ENCODE measurements around the gene PPM1N.
"Not testable (repeated sequence)": the region's sequence is repeated elsewhere in the genome, so short reads cannot be mapped to it uniquely, and the experiment has no call there.

The PPM1N gene

GRCh38 chr19:45507872-45508416 lies 9.7 kb downstream of the PPM1N start:
- Mint-ChIP-seq H3K4me1 (ENCODE audit: low read depth) (peaks cover 52% of the 10 kb centered on the region), H3K36me3 (peaks cover 3% of the 10 kb centered on the region), H3K27ac (peak overlapping the region; percentile 50)

GRCh38 chr19:45508417-45508860 lies 10.2 kb downstream of the PPM1N start:
- Mint-ChIP-seq H3K4me3 (peak overlapping the region; percentile 90), H3K9me3 (ENCODE audit: low read depth) (no peaks in the 10 kb centered on the region), H3K4me1 (ENCODE audit: low read depth) (peaks cover 56% of the 10 kb centered on the region), H3K27ac (no peak overlapping the region), H3K36me3 (peaks cover 3% of the 10 kb centered on the region), H3K27me3 (no peaks in the 10 kb centered on the region)

More at GRCh38 chr19:45507872-45508416, 9.7 kb downstream of the PPM1N start:
- Mint-ChIP-seq H3K4me3 (peak overlapping the region; percentile 90), H3K27me3 (no peaks in the 10 kb centered on the region), H3K9me3 (ENCODE audit: low read depth) (no peaks in the 10 kb centered on the region)

DNA sequence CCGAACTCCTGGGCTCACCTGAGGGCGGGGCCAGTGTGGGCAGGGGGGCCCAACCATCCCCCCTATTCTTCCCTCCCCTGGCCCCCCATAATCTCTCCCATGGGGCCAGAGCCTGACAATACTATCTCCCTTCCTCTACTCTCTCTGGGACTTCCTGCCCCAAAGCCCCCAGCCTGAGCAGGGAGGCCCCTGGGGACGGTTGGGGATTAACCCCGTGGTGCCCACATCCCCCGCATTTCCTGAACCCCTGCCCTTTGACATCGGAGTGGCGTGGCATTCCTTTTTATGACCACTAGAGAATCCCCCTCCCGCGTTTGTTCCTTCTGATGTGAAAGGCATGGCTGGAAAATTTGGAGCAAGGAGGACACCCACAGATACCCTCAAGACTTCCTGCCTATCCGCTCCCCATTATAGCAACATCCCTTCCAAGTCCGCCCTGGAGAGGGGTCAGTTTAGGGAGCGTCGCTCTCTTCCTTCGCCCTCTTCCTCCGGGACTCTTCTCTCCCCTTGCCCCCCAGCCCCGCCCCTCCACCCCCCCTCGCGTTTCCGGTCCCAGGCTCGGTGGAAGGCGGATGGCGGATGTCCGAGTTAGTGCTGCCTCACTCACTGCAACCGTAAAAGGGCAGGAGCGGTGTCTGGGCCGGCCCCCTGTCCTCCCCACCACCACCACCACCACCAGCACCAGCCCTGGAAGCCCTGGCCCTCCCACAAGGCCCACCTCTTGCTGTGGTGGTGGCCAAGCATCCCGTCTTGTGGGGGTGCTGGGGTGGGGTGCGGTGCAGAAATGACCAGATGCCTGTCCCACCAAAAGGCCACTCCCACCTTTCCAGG lies 10.8 kb downstream of the PPM1N start:
- peaks cover 3% of the 10 kb centered on the region for H3K36me3 Mint-ChIP-seq
- H3K9me3 Mint-ChIP-seq (ENCODE audit: low read depth), result no peaks in the 10 kb centered on the region
- H3K4me1 Mint-ChIP-seq (ENCODE audit: low read depth), result peaks cover 59% of the 10 kb centered on the region
- peak overlapping the region; percentile 89 for H3K27ac Mint-ChIP-seq
- peak overlapping the region; percentile 90 for H3K4me3 Mint-ChIP-seq
- no peaks in the 10 kb centered on the region for H3K27me3 Mint-ChIP-seq

- Mint-ChIP-seq H3K27me3 (no peaks in the 10 kb centered on the region), H3K9me3 (ENCODE audit: low read depth) (no peaks in the 10 kb centered on the region), H3K4me1 (ENCODE audit: low read depth) (peaks cover 62% of the 10 kb centered on the region), H3K36me3 (peaks cover 3% of the 10 kb centered on the region), H3K4me3 (peak overlapping the region; percentile 90), H3K27ac (peak overlapping the region; percentile 89)
These were observed 11.4 kb downstream of the PPM1N start for GRCh38 chr19:45509692-45510015.

GRCh38 chr19:45510352-45510751 lies 12.1 kb downstream of the PPM1N start:
- Mint-ChIP-seq H3K4me3 (peak overlapping the region; percentile 90), H3K4me1 (ENCODE audit: low read depth) (peaks cover 64% of the 10 kb centered on the region), H3K27ac (peak overlapping the region; percentile 41)
- H3K27me3 Mint-ChIP-seq; H3K36me3 Mint-ChIP-seq; H3K9me3 Mint-ChIP-seq (ENCODE audit: low read depth): not testable (repeated sequence)

DNA sequence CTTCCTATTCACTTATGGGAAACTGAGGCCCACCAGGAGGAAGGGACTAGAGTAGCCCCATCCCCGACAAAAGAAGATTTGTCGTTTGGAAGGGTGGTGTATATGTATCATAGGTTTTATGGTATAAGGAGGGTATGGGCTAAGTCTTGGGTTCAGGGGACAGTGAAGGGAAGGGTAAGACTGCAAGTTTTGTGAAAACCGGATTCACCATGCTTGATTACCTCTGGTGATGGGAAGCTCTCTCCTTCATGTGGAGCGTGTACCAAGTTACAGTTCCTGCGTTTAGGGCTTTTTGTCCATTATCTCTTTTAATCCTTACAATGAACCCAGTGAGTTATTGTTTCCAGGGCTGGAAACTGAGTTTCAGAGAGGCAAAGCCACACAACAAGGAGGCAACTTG lies 12.8 kb downstream of the PPM1N start:
- H3K27me3 Mint-ChIP-seq, result no peaks in the 10 kb centered on the region
- H3K9me3 Mint-ChIP-seq (ENCODE audit: low read depth), result no peaks in the 10 kb centered on the region

DNA sequence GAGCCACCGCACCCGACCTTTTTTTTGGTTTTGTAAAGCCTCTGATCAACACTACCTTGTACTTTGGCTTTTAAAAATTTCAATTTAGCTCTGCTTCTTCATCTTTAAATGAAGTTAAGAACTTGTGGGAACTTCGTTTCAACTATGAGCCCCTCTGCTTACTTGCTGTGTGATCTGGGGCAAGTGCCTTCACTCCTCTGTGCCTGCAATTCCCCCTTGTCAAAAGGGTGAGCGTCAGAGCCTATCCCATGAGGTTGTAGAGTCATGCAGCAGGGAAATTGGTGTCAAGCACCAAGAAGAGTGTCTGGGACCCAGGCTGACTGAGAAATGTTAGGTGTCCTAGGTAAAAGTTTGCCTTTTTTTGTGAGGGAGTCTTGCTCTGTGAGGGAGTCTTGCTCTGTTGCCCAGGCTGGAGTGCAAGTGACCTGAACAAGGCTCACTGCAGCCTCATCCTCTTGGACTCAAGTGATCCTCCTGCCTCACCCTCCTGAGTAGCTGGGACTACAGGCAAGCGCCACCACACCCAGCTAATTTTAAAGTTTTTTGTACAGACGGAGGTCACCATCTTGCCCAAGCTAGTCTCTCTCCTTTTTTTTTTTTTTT lies 14.7 kb downstream of the PPM1N start:
- Mint-ChIP-seq H3K4me3 (no peak overlapping the region), H3K36me3 (peaks cover 3% of the 10 kb centered on the region), H3K27me3 (no peaks in the 10 kb centered on the region), H3K4me1 (ENCODE audit: low read depth) (peaks cover 62% of the 10 kb centered on the region), H3K9me3 (ENCODE audit: low read depth) (no peaks in the 10 kb centered on the region), H3K27ac (peak overlapping the region; percentile 73)

More for the DNA sequence above, 12.8 kb downstream of the PPM1N start:
- H3K27ac Mint-ChIP-seq, result peak overlapping the region; percentile 54
- peaks cover 3% of the 10 kb centered on the region for H3K36me3 Mint-ChIP-seq
- H3K4me3 Mint-ChIP-seq, result peak overlapping the region; percentile 66
- H3K4me1 Mint-ChIP-seq (ENCODE audit: low read depth), result peaks cover 63% of the 10 kb centered on the region

DNA sequence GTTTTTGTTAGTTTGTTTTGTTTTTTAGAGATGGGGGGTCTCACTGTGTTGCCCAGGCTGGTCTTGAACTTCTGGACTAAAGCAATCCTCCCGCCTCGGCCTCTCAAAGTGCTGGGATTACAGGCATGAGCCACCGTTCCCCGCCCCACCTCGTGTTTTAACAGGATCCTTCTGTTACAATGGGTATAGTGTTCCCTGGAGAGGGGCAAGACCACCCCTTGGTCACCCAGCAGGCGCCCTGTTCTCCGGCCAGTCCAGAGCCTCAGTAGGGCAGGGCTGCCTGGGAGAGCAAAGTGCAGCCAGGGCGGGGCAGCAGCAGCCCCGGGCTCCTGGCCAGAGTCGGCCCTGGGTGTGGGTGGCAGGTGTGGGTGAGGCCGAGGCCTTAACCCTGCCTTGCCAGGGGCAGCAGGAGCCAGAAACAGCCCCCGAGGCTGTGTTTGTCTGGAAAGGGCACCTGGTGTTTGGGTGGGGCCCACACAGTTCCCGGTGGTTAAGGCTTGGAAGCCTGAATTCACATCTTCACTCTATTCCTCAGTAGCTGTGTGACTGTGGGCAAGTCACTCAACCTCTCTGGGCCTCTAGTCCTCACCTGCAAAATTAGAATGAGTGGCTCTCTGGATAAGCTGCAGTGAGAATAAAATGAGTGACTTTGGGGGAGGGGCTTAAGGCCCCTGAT lies 16.3 kb downstream of the PPM1N start:
- peaks cover 3% of the 10 kb centered on the region for H3K36me3 Mint-ChIP-seq
- H3K9me3 Mint-ChIP-seq (ENCODE audit: low read depth), result no peaks in the 10 kb centered on the region
- peaks cover 58% of the 10 kb centered on the region for H3K4me1 Mint-ChIP-seq (ENCODE audit: low read depth)
- peak overlapping the region; percentile 96 for H3K27ac Mint-ChIP-seq
- H3K27me3 Mint-ChIP-seq, result no peaks in the 10 kb centered on the region
- peak overlapping the region; percentile 47 for H3K4me3 Mint-ChIP-seq

- H3K36me3 Mint-ChIP-seq, result peaks cover 3% of the 10 kb centered on the region
- H3K27ac Mint-ChIP-seq, result peak overlapping the region; percentile 87
- H3K4me1 Mint-ChIP-seq (ENCODE audit: low read depth), result peaks cover 52% of the 10 kb centered on the region
- H3K9me3 Mint-ChIP-seq (ENCODE audit: low read depth), result no peaks in the 10 kb centered on the region
- peak overlapping the region; percentile 47 for H3K4me3 Mint-ChIP-seq
- no peaks in the 10 kb centered on the region for H3K27me3 Mint-ChIP-seq
These were observed 16.9 kb downstream of the PPM1N start for GRCh38 chr19:45515081-45515624.

GRCh38 chr19:45515807-45516401 lies 17.7 kb downstream of the PPM1N start:
- peaks cover 44% of the 10 kb centered on the region for H3K4me1 Mint-ChIP-seq (ENCODE audit: low read depth)
- H3K9me3 Mint-ChIP-seq (ENCODE audit: low read depth), result no peaks in the 10 kb centered on the region
- H3K27me3 Mint-ChIP-seq, result no peaks in the 10 kb centered on the region
- peak overlapping the region; percentile 87 for H3K27ac Mint-ChIP-seq
- no peak overlapping the region for H3K4me3 Mint-ChIP-seq
- H3K36me3 Mint-ChIP-seq, result peaks cover 1% of the 10 kb centered on the region

- no peaks in the 10 kb centered on the region for H3K9me3 Mint-ChIP-seq (ENCODE audit: low read depth)
- peaks cover 33% of the 10 kb centered on the region for H3K4me1 Mint-ChIP-seq (ENCODE audit: low read depth)
- no peak overlapping the region for H3K4me3 Mint-ChIP-seq
- no peaks in the 10 kb centered on the region for H3K27me3 Mint-ChIP-seq
- H3K27ac Mint-ChIP-seq, result peak overlapping the region; percentile 61
- H3K36me3 Mint-ChIP-seq, result no peaks in the 10 kb centered on the region
These were observed 19.0 kb downstream of the PPM1N start for GRCh38 chr19:45517238-45517637.

GRCh38 chr19:45517641-45518468 lies 19.6 kb downstream of the PPM1N start:
- no peaks in the 10 kb centered on the region for H3K9me3 Mint-ChIP-seq (ENCODE audit: low read depth)
- no peaks in the 10 kb centered on the region for H3K27me3 Mint-ChIP-seq
- H3K27ac Mint-ChIP-seq, result peak overlapping the region; percentile 3
- no peak overlapping the region for H3K4me3 Mint-ChIP-seq
- no peaks in the 10 kb centered on the region for H3K36me3 Mint-ChIP-seq
- H3K4me1 Mint-ChIP-seq (ENCODE audit: low read depth), result peaks cover 31% of the 10 kb centered on the region

DNA sequence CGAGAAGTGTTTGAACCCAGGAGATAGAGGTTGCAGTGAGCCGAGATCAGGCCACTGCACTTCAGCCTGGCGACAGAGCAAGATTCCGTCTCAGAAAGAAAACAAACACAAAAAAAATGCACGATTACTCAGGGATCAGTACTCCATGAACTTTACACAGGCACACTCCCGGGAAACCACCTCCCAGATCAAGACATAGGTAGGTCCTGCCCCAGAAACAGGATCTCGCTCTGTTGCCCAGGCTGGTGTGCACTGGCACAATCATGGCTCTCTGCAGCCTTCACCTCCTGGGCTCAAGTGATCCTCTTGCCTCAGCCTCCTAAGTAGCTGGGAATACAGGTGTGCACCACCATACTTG lies 20.2 kb downstream of the PPM1N start:
- H3K9me3 Mint-ChIP-seq (ENCODE audit: low read depth), result no peaks in the 10 kb centered on the region

More for the DNA sequence above, 20.2 kb downstream of the PPM1N start:
- H3K36me3 Mint-ChIP-seq, result no peaks in the 10 kb centered on the region
- H3K27ac Mint-ChIP-seq, result peak overlapping the region; percentile 3
- H3K4me1 Mint-ChIP-seq (ENCODE audit: low read depth), result peaks cover 28% of the 10 kb centered on the region
- H3K4me3 Mint-ChIP-seq, result no peak overlapping the region
- no peaks in the 10 kb centered on the region for H3K27me3 Mint-ChIP-seq

Data from activated naive CD8-positive, alpha-beta T cell (primary cell).